Islet precursor cell (in vitro differentiated cells): ENCODE measurements around the gene BAZ1B.
"Not testable (repeated sequence)": the region's sequence is repeated elsewhere in the genome, so short reads cannot be mapped to it uniquely, and the experiment has no call there.

Experiments
- DNase-seq: peaks from one replicate; pipeline ENCODE4 v3.0.0-alpha.2; 2018

Gene BAZ1B

DNA sequence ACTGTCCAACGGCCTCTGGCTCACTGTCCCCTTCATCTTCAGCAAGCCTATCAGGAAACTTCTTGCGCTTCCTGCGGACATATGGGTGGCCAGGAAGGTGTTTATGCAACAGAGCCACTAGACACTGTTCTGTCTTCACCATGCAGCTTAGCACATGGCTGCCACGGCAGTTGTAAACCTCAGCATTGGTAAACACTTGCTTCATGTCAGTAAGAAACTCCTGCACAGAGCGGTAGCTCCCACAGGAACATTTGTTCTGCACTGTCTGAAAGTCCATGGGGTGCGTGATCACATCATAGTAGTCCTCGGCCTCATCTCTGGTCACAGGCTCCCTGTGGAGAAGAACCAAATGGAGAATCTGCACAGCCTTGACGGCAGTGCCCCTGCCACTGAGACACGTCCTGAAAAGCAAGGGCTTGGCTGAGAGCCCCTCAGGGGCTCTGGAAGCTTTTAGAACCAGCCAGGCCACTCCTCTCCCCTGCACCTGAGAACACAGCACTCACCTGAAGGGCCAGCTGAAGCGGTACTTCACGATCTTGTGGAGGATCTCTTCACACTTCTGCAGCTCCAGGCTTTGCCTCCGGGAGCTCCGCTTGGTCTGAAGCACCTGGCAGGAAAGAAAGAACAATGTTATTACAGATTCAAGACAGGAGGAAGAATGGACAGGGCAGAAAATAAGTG, 79.7 kb downstream of the BAZ1B start:
- DNase-seq = no peak

DNA sequence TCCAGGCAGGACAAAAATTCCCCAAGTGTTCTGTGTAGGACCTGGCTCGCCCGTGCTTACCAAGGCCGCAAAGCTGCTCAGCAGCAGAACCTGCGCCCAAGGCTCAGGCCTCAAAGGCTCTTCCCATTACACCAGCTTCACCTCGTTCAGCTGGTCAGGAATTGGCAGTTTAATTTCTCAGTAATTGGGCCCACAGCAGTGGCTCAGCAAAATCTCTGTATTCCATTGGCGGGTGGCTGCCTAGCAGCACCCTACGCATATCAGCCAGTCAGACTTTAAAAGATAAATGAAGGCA, 82.7 kb downstream of the BAZ1B start:
- no peak for DNase-seq

DNA sequence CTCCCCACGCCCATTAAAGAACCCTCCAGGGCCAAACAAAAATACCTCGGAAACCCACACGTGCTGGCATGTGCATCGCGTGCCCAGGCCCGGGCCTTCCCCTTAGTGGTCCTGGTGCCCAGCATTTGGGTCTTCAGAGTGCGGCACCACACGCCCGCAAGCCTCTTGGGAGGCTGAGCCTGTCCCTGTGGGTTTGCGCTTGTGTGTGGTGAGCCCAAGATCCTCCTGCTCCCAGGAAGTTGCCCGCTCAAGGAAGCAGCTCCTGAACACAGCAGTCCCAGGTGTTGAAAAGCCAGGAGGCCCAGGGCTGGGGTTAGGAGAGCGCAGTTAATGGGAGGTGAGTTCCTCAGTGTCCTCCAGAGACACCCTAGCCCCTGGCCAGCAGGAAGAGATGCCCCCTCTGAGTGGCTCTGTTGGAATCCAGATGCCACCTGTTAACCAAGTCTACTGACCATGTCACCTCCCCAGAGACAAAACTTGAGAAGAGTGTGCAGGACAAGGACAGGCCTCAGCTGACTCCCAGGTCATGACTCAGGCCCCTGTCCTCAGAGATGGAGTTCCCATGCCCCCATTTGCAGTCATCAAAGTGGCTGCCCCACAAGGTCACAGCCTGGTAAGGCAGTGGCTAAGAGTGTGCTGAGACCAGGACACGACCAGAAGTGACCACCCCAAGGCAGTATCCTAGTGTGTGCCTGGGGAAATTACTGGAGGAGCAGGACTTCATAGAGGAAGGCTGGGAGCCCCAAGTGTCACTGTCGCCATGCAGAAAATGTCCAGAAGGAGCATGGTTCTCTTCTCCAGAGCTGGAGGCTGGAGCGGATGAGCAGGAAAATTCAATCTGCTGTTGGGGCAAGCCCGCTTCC, 83.3 kb downstream of the BAZ1B start:
- DNase-seq = no peak

DNA sequence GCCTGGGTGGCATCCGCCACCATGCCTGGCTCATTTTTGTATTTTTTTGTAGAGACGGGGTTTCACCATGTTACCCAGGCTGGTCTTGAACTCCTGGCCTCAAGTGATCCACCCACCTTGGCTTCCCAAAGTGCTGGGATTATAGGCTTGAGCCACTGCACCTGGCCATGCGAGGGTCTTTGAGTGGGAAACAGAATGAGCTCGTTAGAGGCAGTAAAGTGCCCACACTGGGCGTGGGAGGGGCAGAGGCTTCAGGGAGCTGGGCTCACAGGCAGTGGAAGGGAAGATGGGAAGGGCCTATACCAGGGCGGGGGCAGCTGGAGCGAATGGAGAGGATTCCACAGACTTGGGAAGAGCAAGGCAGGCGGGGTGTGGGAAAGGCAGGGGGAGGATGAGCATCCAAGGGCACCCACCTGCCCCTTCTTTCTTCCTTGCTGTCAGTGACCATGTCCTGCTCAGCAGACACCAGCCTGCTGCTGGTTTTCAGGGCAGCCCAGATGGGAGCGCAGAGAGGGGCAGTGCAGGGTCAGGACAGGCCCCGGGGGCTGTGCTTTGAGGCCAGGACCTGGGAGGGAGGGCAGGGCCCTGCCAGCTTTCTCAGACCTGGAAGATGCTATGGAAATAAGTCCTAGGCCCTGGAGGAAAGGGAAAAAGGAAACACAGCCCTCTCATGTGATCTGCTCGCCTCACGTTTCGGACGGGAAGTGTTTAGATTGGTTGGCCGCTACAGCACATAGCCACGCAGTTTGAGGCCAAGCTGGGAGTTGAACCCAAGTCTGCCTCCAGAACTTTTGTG, 84.3 kb downstream of the BAZ1B start:
- DNase-seq = no peak

DNA sequence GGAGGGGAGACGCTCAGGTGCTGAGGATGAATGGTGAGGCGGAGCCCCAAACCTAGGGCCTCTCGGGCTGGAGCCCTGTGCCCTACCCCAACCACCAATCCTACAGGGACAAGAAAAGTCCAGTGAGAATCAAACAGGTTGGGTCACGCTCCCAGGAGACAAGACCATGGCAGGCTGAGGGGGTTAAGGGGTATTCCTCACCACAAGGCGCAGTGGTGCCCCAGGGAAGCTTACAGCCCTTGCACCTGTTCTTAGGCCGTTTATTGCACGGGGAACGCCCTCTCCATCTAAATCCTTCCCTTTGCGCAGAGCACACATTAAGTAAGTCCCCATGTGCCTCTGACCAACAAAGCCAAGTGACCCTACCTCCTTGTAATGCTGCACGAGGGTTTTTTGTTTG, 85.0 kb downstream of the BAZ1B start:
- no peak for DNase-seq

DNA sequence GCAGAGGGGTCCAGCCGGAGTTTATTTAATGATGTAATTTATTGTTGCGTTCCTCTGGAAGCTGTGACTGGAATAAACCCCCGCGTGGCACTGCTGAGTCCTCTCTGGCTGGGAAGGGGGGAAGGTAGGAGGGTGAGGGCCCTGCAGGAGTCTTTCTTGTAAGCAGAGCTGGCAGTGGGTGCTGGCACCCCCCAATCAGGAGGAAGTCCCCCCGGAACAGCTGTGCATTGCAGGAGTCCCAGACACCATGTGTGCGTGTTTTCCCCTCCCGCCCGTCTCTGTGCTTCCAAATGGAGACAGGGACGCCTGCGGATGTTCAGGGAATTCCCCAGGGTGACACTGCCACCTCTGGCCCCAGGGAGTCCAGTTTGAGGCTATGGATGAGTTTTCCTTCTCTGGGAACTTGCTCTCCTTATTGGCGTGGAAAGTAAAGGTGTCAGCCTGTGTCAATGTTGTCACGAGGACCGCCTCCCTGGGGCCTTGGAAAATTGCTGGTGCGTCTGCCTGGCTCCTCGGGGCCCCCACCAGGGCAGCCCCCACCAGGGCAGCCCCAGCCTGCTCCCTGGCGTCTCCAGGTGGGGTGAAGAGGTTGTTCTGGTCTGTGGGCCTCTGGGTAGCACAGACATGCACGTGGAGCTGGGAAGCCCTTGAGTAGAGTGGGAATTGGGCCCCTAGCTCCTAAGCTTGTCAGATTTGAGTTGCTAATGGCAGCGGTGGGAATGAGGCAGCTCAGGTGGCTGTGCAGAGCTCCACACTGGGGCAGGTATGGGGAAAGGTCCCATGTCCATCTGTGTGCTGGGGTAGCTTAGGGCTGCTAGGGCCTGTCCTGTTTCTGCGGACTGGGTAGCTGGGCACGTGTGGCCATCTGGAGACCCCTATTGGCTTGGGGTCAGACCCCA, 85.8 kb downstream of the BAZ1B start:
- DNase-seq = no peak

DNA sequence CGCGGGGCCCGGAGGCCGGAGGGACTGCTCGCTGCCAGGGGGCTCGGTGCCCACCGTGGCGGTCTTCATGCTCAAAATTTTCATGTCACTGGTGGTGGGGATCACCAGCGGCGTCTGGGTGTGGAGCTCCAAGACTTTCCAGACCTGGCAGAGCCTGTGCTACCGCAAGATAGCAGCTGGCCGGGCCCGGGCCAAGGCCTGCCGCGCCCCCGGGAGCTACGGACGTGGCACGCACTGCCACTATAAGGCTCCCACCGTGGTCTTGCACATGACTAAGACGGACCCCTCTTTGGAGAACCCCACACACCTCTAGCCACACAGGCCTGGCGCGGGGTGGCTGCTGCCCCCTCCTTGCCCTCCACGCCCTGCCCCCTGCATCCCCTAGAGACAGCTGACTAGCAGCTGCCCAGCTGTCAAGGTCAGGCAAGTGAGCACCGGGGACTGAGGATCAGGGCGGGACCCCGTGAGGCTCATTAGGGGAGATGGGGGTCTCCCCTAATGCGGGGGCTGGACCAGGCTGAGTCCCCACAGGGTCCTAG, 86.6 kb downstream of the BAZ1B start:
- no peak for DNase-seq

DNA sequence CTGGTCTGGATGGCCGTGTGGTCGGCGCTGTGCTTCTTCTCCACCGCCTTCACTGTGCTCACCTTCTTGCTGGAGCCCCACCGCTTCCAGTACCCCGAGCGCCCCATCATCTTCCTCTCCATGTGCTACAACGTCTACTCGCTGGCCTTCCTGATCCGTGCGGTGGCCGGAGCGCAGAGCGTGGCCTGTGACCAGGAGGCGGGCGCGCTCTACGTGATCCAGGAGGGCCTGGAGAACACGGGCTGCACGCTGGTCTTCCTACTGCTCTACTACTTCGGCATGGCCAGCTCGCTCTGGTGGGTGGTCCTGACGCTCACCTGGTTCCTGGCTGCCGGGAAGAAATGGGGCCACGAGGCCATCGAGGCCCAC, 87.4 kb downstream of the BAZ1B start:
- DNase-seq = no peak

DNA sequence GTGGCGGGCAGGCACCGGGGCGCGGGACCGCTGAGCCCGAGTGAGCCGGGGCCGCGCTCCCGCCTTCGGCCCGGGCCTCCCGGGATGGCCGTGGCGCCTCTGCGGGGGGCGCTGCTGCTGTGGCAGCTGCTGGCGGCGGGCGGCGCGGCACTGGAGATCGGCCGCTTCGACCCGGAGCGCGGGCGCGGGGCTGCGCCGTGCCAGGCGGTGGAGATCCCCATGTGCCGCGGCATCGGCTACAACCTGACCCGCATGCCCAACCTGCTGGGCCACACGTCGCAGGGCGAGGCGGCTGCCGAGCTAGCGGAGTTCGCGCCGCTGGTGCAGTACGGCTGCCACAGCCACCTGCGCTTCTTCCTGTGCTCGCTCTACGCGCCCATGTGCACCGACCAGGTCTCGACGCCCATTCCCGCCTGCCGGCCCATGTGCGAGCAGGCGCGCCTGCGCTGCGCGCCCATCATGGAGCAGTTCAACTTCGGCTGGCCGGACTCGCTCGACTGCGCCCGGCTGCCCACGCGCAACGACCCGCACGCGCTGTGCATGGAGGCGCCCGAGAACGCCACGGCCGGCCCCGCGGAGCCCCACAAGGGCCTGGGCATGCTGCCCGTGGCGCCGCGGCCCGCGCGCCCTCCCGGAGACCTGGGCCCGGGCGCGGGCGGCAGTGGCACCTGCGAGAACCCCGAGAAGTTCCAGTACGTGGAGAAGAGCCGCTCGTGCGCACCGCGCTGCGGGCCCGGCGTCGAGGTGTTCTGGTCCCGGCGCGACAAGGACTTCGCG, 88.0 kb downstream of the BAZ1B start:
- DNase-seq = no peak

DNA sequence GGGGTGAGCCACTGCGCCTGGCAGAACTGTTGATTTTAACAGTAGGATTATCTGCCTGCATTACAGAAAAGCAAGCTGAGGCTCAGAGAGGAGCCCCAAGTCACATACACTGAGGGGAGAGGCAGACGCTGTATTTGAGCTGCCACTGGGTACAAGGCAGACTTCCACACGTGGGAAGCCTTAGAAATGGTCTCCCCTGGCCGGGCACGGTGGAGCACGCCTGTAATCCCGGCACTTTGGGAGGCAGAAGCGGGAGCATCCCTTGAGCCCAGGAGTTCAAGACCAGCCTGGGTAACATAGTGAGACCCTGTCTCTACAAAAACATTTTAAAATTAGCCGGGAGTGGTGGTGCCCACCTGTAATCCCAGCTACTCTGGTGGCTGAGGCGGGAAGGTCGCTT, 89.4 kb downstream of the BAZ1B start:
- no peak for DNase-seq

DNA sequence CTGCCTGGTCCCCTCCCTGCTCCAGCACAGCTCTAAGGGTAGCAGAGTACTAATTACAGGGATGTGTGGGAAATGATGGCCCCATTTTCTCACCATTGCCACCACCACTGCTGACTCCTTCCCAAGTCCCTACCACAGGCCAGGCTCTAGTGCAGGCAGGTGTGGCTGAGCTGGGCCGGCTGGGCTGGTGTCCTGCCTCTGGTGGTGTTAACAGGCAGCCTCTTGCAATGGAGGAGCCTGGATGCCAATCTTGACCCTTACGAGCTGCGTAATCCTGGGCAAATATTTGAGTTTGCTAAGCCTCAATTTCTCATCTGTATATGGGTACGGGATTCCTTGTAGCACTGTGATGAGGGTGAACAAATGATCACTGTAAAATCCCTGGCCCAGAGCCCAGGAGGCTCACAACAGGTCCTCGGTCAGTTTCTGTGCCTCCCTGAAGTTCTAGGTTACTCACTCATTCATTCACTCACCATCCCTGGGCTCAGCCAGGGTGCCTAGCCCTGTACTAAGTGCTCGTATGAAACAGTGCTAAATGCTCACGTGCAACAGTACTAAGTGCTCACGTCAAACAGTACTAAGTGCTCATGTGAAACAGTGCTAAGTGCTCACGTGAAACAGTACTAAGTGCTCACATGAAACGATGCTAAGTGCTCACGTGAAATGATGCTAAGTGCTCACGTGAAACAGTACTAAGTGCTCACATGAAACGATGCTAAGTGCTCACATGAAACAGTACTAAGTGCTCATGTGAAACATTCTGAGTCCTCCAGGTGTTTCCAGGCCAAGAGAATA, 90.9 kb downstream of the BAZ1B start:
- DNase-seq = no peak

DNA sequence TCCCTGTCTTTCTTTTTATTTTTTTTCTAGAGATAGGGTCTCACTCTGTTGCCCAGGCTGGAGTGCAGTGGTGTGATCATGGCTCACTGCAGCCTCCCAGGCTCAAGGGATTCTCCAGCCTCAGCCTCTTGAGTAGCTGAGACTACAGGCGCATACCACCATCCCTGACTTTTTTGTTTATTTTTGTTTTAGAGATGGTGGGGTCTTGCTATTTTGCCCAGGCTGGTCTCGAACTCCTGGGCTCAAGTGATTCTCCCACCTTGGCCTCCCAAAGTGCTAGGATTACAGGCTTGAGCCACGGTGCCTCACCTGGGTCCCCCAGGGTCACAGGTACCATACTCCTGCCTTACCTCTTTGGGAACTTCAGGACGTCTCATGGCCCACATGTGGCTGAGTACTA, 91.6 kb downstream of the BAZ1B start:
- not testable (repeated sequence) for DNase-seq

DNA sequence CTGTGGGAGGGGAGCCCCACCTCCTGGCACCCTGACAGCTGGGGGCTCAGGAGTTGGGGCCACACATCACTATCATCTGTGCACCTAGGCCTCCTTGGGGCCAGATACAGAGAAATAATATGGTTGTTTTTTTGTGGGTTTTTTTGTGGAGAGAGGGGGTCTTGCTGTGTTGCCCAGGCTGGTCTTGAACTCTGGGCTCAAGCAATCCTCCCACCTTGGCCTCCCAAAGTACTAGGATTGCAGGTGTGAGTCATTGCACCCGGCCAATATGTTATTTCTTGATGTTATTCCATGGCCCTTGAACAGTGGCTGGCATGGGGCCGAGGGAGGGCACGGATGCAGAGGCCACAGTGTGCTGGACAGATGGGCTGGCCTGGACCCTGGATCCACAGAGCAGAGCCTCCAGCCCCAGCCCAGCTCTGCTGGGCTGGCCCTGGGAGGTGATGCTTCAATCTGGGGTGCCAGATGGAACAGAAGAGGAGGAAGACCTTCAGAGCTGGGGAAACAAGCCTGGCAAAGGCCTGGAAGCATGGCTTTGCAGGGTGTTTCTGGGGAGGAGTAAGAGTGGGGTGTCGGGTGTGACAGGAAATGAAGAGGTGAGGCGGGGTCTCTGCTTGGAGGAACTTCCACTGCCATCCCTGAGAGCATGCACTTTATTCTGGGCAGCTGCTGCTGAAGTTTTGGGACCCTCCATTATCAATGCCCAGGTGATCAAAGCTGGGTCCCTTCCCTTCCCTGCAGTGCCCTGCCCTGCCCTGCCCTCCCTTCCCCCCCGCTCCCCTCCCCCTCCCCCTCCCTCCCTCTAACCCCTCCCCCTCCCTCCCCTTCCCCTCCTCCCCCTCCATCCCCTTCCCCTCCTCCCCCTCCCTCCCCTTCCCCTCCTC, 92.2 kb downstream of the BAZ1B start:
- DNase-seq = no peak

DNA sequence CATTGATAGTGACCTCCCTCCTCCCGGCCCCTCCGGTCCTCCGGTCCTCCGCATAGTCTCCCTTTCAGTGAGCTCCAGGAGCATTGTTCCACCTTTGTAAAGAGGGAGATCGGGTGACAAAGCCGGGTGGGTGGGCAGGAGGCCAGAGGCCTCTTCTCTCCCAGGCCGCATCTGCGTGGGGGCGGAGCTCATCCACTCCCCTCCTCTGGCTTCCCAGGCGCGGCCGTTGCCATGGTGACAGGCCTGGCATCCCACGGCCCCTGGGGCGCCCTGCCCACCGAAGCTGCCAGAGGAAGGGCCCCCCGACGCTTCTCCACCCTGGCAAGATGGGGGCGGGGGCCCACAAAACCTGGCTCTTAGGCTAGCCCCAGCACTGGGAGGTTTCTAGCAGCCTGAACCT, 92.9 kb downstream of the BAZ1B start:
- DNase-seq = no peak

DNA sequence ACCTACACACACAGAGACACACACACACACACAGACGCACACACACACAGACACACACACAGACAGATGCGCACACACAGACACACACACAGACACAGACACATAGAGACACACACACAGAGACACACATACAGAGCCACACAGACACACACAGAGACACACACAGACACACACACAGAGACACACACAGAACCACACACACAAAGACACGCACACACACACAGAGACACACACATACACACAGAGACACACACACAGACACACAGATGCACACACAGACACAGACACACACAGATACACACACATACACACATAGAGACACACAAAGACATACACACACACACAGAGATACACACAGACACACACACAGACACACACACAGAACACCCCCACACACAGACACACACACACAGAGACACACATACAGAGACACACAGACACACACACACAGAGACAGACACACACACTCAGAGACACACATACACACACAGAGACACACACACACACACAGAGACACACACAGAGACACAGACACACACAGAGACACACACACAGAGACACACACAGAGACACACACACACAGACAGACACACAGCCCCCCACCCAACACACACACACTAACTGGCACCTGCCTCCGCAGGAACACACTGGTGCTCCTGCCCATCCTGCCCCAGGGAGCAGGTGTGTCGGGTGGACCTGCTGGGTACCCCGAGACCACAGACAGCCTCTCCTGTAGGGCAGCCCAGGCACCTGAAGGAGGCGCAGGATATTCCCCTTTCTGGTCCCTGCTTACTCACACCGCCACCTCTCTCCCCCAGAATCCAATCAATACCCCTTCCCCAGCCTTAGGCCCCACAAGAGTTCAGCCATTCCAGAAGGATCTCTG, 93.9 kb downstream of the BAZ1B start:
- DNase-seq = no peak

DNA sequence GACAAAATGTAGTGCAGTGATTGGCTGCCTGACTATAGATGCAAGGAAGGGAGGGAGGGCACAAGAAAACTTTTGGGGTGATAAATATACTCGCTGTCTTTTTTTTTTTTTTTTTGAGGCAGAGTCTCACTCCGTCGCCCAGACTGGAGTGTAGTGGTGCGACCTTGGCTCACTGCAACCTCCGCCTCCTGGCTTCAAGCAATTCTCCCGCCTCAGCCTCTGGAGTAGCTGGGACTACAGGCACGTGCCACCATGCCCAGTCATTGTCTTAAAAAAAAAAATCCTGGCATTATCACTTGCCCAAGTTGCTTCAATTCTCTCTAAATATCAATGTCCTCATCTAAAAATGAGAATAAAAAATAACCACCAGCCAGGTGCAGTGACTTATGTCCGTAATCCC, 96.1 kb downstream of the BAZ1B start:
- DNase-seq = no peak

DNA sequence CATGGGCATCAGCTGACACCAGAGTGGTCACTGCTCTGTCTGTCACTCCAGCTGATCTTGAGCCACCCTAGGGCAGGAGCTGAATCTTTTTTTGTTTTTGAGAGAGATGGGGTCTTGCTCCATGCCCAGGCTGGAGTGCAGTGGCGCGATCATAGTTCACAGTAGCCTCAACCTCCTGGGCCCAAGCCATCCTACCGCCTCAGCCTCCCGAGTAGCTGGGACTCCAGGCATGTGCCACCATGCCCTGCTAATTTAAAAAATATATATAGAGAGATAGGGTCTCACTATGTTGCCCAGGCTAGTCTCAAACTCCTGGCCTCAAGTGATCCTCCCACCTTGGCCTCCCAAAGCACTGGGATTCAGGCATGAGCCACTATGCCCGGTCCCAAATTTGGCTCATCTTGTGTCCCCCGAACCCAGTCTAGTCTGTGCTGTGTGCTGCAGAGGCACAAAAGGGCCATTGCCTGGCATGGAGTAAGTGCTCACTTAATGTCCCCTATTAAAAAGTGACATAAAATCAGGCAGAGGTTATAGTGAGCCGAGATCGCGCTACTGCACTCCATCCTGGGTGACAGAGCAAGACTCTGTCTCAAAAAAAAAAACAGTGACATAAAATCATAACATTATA, 96.6 kb downstream of the BAZ1B start:
- DNase-seq = no peak

DNA sequence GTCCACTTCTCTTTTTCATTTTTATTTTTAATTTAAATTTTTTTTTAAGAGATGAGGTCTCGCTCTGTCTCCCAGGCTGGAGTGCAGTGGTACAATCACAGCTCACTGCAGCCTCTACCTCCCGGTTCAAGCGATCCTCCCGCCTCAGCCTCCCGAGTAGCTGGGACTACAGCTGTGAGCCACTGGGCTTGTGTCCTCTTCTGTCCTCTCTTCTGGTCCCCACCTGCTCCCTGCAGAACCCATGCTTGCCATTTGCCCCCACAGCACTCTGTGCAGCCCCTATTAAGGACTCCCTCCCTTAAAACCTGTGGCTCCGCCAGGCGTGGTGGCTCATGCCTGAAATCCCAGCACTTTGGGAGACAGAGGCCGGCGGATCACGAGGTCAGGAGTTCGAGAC, 97.6 kb downstream of the BAZ1B start:
- DNase-seq = no peak
